Adipose tissue (tissue), 3 donors: ENCODE data around the gene ITGA4. TPM values are rescaled to one million over a fixed set of nuclear protein-coding genes. Genes with fewer than 3 reads are reported as not detected.

ENCODE experiments used
- polyA plus RNA-seq, 3 donors: library from polyadenylated mRNA; stranded (reverse); fragments of 200-250 nt; gene quantifications; one replicate each; pipeline ENCODE4 v1.2.3, GENCODE V29; 2013
- donor health status: healthy with polysubstance abuse.
- donor health status: Bipolar disorder and iron deficiency.
- donor health status: healthy.

ITGA4 gene
- polyA plus RNA-seq, 3 donors = 0.34 to 1.9 (median 0.70) TPM

Other genes with a start within 250 kb of the ITGA4 start
- gene CERKL, start 199.7 kb downstream of the ITGA4 start, polyA plus RNA-seq = under 1 TPM in 1 of 3 donors, not detected in 2; 0.40 TPM
- 1 to 10 TPM in 1 of 3 donors, under 1 TPM in 1, not detected in 1; 0.09 to 4.5 TPM for gene NEUROD1, start 223.1 kb downstream of the ITGA4 start, polyA plus RNA-seq